Sigmoid colon (tissue), 4 donors: Measurements from ENCODE around the gene KTN1.

Source experiments
- CTCF ChIP-seq, 4 experiments: fragments of 450-650 bp in 3 of 4; fragments of 200-600 bp in 1 of 4; IDR thresholded peaks; one replicate each; pipeline ENCODE4 v1.5.1; 2016 to 2019; ENCODE audit warnings: antibody characterized with exemption in 4 of 4, mild to moderate bottlenecking in 3 of 4, moderate library complexity in 2 of 4
- EP300 ChIP-seq, 4 donors: sonication (generic); formaldehyde crosslinking; IDR thresholded peaks; one replicate each; pipeline ENCODE4 v1.6.1; 2017; ENCODE audit warnings: antibody characterized with exemption in 4 of 4
- POLR2A ChIP-seq, 2 donors: fragments of 450-650 bp; IDR thresholded peaks; one replicate each; pipeline ENCODE4 v1.6.1; 2016; ENCODE audit warnings: antibody characterized with exemption in 2 of 2, mild to moderate bottlenecking in 2 of 2, moderate library complexity in 2 of 2
- POLR2AphosphoS5 ChIP-seq, 4 donors: sonication (generic); formaldehyde crosslinking; IDR thresholded peaks; one replicate each; pipeline ENCODE4 v1.6.1; 2017; ENCODE audit warnings: antibody characterized with exemption in 4 of 4

DNA sequence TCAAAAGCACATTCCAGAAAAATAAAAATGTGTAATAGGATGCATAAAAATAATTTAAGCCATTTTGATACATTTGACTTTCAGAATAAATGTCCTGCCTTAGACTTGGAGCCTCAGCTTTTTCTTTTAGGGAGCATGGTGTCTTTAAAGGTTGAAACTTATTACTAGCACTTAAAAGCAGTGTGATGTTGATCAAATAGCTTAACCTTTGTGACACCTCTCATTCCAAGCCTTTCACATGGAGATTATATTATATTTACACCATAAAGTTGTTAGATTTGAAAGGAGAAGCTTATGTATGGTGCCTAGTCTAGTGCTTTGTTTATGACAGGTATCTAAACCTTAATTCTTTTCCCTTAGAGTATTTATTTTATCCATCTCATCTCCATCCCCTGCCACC is 61.9 kb downstream of the KTN1 start:
- no peak for TF ChIP-seq CTCF (IDR thresholded peaks at IDR 0.05)
- no peak for TF ChIP-seq POLR2AphosphoS5 (IDR thresholded peaks at IDR 0.05)
- TF ChIP-seq EP300 (IDR thresholded peaks at IDR 0.05), result no peak
- TF ChIP-seq POLR2A (IDR thresholded peaks at IDR 0.05), result no peak
